ENCODE results near the gene PRKCA. TPM values are rescaled to one million over a fixed set of nuclear protein-coding genes. Genes with fewer than 3 reads are reported as not detected.

The PRKCA gene
- total RNA-seq, 1 donor, result 60.5 TPM

DNA sequence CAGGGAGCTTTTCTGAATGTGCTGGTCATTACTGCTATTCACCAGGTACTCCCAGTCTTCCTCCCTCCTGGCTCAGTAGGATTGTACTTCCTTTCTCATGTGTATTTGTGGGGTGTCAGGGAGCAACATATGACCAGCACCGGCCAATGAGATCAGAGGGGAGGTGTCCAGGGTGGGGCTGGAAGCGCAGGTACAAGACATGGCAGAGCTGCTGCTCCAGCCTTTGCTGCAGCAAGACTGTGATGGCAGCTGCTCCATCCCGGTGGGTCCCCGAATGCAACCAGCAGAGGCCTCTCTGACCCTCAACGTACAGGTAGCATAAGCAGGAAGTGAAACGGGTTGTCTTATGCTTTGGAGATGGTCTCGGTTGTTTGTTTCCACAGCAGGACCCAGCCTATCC lies 478.7 kb downstream of the PRKCA start:
- no peak for DNase-seq (ENCODE audit: low read depth)
- TF ChIP-seq, protein P1, sequence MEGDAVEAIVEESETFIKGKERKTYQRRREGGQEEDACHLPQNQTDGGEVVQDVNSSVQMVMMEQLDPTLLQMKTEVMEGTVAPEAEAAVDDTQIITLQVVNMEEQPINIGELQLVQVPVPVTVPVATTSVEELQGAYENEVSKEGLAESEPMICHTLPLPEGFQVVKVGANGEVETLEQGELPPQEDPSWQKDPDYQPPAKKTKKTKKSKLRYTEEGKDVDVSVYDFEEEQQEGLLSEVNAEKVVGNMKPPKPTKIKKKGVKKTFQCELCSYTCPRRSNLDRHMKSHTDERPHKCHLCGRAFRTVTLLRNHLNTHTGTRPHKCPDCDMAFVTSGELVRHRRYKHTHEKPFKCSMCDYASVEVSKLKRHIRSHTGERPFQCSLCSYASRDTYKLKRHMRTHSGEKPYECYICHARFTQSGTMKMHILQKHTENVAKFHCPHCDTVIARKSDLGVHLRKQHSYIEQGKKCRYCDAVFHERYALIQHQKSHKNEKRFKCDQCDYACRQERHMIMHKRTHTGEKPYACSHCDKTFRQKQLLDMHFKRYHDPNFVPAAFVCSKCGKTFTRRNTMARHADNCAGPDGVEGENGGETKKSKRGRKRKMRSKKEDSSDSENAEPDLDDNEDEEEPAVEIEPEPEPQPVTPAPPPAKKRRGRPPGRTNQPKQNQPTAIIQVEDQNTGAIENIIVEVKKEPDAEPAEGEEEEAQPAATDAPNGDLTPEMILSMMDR (IDR thresholded peaks at IDR 0.05; ENCODE audit: insufficient read depth, low read depth, low read length), result no peak
- no peak overlapping the region for H3K4me3 ChIP-seq (ENCODE audit: low read depth, low read length)

DNA sequence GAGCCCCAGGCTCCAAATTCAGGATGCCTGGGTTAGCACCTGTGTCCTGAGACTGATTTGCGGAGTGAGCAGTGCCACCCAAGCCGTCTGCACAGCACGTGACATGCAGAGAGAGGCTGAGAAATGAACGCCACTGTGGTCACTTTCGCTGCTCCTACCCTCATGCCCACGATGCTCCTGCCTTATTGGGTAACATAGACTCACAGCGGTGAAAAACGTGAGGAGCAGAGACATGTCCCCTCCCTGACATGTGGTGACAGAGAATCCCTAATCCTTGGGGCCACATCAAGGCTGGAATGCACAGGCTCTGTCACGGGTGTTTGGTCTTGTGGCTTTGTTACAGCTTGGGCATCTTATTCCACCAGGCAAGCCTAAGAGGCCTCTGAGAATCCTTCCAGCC lies 480.4 kb downstream of the PRKCA start:
- no peak overlapping the region for H3K4me3 ChIP-seq (ENCODE audit: low read depth, low read length)
- TF ChIP-seq, protein P1 (IDR thresholded peaks at IDR 0.05; ENCODE audit: insufficient read depth, low read depth, low read length), result no peak
- no peak for DNase-seq (ENCODE audit: low read depth)

DNA sequence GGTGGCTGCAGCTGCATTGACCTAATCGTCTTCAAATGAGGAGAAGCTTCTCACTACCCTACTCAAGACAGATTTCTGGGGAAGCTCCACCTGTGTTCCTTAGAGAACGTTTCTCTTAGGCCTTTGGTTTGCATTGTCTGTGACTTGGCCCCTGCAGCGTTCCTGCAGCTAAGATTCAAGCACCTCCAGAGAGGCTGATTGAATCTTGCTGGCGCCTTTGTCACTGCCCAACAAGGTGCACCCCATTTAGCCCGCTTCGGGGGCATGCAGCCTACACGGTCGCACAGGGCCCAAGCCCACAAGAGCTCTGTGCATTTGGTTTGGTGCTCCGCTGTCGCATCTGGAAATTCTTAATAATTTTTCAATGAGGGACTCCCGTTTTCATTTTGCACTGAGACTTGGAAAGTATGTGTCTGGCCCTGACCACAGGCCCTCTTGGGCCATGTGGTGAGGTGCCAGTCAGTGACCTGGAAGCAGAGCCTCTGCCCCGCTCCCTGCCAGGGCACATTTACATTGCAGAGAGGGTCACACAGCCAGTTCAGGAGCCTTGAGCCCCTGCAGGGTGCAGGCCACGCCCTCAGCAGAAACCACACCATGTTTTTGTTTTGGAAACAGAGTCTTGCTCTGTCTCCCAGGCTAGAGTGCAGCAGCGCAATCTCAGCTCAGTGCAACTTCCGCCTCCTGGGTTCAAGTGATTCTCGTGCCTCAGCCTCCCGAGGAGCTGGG lies 481.4 kb downstream of the PRKCA start:
- TF ChIP-seq, protein P1 (IDR thresholded peaks at IDR 0.05; ENCODE audit: insufficient read depth, low read depth, low read length), result no peak
- H3K4me3 ChIP-seq (ENCODE audit: low read depth, low read length), result no peak overlapping the region
- DNase-seq (ENCODE audit: low read depth), result no peak

DNA sequence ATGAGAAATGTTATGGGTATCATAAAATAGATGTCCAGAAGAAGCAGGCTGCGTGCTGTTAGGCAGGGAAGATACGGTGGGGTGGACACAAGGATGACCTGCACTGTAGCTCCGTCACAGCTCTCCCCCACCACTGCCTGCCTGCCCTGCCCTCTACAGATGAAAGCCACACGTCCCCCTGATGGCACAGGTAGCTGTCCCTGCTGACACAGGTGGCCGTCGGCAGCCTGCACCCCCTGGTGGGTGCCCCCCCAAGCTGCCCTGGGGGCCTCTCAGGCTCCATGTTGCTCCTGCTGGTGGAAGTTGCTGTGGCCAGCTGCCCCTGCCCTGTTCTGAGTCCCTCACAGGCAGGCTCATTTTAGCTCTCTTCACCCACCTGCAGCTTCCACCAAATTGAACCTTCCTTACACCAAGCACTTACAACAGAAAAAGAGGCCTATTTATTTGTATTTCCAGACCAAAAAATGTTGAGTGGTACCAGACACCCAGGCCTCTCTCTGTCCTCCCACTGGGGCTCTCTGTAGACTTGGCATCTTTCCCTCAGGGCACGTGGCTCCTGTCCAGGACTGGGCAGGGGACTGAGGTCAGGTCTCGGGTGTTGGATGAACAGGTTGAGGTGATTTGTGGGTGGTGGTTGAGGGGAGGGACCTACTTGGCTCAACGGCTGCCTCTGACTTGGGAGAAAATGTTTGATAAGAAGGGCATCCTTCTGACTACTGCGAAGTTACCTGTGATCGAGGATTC lies 482.4 kb downstream of the PRKCA start:
- TF ChIP-seq, protein P1 (IDR thresholded peaks at IDR 0.05; ENCODE audit: insufficient read depth, low read depth, low read length), result no peak
- DNase-seq (ENCODE audit: low read depth), result no peak
- no peak overlapping the region for H3K4me3 ChIP-seq (ENCODE audit: low read depth, low read length)

DNA sequence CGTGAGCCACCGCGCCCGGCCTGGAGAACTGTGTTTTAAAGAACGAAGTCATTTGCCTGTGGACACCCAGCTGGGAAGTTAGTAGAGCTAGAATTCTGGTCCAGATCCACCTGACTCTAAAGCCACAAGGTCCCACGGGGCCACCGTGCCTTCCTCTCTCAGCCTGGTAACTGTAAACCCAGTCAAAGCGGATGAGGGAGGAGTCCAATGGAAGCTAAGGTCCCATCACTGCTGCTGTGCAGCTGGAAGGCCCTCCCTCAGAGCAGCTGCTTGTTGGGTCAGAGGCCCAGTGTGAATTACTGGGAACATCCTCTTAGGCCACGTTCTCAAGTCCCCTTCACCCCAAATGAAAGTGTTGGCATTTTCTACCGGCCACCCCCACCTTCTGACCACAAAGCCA lies 483.7 kb downstream of the PRKCA start:
- no peak for DNase-seq (ENCODE audit: low read depth)
- TF ChIP-seq, protein P1 (IDR thresholded peaks at IDR 0.05; ENCODE audit: insufficient read depth, low read depth, low read length), result no peak
- H3K4me3 ChIP-seq (ENCODE audit: low read depth, low read length), result no peak overlapping the region

DNA sequence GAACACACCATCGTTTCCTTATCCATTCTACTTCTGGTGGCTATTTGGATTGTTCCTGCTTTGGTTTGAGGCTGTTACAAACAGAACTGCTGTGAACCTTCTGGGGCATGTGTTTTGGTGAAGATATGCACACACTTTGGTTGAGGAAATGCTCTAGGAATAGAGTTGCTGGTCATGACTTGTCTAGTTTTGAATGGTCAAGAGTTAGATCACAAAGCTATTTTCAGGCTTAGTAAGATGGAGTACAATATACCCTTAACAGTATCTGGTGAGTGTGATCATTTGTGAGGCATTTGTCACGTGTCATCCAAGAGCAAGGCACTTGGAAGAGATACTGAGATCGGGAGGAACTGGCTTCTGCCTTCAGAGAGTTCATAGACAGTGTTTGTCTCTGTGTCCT lies 485.5 kb downstream of the PRKCA start:
- H3K4me3 ChIP-seq (ENCODE audit: low read depth, low read length), result no peak overlapping the region
- DNase-seq (ENCODE audit: low read depth), result no peak
- TF ChIP-seq, protein P1 (IDR thresholded peaks at IDR 0.05; ENCODE audit: insufficient read depth, low read depth, low read length), result no peak
